Fibroblast of peridontal ligament (primary cell): ENCODE measurements around the gene CTSH.
"Not testable (repeated sequence)": the region's sequence is repeated elsewhere in the genome, so short reads cannot be mapped to it uniquely, and the experiment has no call there.

Source experiments
- DNase-seq: peaks from one replicate; pipeline ENCODE4 v3.0.0-alpha.2; 2010; ENCODE audit errors: extremely low read depth

CTSH gene

DNA sequence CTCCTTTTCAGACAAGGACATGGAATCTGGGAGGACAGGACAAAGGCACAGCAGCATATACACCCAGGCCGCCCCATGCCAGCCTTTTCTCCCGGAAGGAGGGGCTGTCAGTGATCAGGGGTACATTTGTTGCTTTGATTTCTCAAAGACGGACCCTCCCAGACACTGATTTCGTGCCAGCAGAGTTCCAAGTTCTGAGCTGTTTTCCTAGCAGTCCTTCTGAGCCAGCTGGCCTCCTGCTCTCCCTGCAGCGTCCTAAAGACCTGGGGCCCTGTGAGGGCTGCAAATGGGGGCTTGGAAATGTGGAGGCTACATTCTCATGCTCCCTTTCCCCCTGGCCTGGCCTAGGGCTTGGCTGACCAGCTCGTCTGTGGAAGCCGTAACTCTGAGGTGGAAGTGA is 22.3 kb downstream of the CTSH start:
- no peak for DNase-seq

DNA sequence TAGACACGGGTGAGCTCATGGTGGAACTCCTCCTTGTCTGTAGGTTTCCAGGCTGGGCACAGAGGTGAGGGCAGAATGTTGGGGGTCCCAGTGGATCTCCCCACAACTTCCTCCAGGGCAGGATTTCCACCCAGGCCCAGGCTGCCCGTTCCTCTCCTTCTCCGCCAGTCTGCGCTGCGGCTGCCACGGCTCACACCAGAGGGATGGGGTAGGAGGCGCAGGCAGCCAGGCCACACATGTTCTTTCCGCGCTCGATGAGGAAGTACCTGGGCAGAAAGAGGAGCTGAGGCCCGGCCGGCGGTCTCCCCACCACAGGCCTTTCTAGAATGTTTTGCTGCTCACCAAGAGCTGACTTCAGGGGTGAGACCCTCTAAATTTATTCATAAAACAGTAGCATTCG is 22.9 kb downstream of the CTSH start:
- no peak for DNase-seq

- DNase-seq, result no peak
Measured at GRCh38 chr15:78921517-78921916, 23.3 kb downstream of the CTSH start.

DNA sequence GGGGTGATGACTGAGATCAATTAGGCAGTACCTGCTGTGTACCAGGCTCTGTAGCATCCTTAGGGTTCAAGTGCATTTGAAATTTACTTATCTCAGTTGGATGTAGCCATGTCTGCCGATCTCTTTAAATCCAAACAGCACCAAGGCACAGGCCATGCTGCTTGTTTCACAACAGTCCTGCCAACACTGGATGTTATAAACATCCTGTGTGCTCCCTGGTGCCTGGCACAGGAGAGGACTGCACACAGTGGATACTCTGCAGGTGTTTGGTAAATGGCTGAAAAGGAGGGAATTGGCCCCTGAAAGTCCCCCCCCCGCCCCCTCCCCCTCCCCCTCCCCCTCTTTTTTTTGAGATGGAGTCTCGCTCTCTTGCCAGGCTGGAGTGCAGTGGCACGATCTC is 27.0 kb downstream of the CTSH start:
- no peak for DNase-seq

DNA sequence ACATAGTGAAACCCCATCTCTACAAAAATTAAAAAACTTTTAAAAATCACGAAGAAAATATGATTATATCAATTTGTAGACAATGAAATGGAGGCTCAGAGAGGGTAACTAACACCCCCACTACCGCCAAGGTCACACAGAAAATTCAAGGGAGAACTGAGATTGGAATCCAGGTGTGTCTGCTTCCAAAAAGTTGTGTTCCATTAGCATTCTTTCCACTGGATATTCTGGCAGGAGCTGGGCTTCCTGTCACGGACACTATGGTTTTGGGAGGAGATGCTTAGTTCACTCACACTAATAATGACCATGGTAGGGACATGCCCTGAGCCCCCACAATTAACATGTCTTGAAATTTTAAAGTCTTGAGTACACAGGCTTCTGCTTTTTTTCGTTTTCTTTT is 28.8 kb downstream of the CTSH start:
- no peak for DNase-seq

DNA sequence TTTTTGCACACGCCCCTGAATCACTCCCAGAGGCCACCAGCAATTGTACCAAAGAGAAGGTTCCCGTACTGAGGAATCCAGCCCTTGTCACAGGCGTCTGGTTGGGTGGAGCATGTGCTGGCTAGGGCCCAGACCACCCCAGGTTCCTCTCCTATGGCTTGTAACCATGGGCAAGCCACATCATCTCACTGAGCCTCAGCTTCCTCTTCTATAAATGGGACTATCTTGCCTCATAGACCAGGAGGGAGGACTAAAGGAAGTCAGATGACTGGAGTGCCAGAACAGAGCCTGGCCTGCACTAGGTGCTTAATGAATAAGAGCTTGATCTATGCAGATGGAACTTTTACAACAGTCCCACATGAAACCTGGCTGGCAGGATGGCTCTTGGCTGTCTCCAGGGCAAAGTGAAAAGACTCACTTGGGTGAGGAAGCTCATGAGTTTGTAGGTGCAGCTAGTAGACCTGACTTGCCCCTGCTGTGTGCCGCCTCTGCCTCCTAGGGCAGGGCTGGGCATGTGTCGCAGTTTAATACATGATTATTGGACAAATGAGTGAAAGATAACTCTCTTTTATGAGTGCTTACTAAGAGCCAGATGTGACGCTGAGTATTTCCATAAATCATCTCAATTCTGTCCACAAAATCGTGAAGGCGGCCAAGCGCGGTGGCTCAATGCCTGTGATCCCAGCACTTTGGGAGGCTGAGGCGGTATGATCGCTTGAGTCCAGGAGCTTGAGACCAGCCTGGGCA is 29.3 kb downstream of the CTSH start:
- no peak for DNase-seq

GRCh38 chr15:78914027-78914764 is 30.6 kb downstream of the CTSH start:
- peak; percentile 58 for DNase-seq

- DNase-seq, result no peak
Measured at GRCh38 chr15:78913012-78913411, 31.8 kb downstream of the CTSH start.

GRCh38 chr15:78912316-78912715 is 32.5 kb downstream of the CTSH start:
- DNase-seq, result no peak

GRCh38 chr15:78910271-78910670 is 34.6 kb downstream of the CTSH start:
- no peak for DNase-seq

GRCh38 chr15:78909791-78910228 is 35.0 kb downstream of the CTSH start:
- peak; percentile 42 for DNase-seq

DNA sequence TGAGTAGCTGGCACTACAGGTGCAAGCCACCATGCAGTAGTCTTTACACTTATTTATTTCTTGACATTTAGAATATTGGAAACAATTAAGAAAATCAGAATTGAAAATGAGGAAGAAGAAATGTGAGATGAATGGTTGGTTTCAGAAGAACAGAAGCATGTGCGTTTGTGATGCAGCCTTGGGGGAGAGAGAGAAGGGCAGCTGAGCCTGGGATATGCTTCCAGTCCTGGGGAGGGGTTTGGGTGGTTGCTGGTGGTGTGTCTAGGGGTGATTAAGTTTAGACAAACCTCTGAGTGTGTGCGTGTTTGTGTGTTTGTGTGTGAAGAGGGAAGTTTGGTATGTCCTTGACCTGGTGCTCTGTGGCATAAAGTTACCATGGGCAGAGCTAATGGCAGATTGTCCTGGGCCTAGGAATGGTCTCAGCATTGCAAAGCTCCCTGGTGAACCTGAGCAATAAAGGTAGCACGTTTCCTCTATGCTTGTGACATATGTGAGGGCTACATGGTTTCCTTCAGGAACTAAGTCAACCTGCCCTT is 35.6 kb downstream of the CTSH start:
- DNase-seq, result no peak

GRCh38 chr15:78907577-78907976 is 37.3 kb downstream of the CTSH start:
- DNase-seq, result no peak

DNA sequence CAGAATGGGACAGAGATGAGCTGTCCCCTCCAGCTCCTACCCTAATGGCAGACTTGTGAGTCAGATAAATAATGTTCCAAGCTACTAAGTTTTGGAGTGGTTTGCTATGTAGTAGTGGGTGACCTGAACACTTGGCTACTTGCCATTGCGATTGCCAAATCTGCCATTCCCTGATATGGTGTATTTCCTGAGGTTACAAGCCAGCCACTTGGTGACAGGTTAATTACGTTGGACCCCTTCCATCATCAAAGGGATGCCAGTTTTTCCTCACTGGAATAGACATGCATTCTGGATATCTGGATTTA is 38.6 kb downstream of the CTSH start:
- DNase-seq, result peak; percentile 56

DNA sequence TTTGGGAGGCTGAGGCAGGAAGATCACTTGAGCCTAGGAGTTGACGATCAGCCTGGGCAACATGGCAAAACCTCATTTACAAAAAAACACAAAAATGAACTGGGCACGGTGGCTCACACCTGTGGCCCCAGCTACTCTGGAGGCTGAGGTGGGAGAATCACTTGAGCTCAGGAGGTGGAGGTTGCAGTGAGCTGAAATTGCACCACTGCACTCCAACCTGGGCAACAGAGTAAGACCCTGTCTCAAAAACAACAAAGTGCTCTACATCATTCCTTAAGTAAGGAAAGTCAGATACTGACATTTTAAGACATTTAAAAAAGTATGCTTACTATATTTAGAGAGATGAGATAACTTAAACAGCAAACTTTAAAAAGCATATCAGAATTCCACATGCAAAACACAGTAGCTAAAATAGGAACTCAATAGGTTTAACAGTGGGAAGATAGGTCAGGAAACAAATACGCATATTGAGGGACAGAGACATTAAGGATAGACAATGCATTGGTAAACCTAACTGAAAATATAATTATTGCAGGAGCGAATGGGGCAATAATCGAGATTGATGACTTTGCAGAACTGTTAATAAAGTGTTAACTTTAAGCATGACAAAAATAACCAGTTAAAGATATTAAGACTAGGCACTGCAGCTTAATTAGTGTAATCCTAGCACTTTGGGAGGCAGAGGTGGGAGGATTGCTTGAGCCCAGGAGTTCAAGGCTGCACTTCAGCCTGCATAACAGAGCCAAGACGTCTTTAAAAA is 40.1 kb downstream of the CTSH start:
- DNase-seq, result no peak

DNA sequence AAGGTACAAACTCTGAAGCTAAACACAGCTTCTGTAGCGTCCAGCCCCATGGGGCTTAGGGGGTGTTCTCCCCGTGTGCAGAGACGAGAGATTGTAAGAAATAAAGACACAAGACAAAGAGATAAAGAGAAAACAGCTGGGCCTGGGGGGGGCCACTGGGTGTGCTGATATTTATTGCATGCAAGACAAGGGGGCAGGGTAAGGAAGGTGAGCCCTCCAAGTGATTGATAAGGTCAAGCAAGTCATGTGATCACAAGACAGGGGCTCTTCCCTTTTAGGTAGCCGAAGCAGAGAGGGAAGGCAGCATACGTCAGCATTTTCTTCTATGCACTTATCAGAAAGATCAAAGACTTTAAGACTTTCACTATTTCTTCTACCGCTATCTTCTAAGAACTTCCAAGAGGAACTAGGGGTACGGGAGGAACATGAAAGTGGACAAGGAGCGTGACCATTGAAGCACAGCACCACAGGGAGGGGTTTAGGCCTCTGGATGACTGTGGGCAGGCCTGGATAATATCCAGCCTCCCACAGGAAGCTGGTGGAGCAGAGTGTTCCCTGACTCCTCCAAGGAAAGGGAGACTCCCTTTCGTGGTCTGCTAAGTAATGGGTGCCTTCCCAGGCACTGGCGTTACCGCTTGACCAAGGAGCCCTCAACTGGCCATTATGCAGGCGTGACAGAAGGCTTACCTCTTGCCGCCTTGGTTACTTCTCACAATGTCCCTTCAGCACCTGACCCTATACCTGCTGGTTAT is 42.4 kb downstream of the CTSH start:
- not testable (repeated sequence) for DNase-seq

DNA sequence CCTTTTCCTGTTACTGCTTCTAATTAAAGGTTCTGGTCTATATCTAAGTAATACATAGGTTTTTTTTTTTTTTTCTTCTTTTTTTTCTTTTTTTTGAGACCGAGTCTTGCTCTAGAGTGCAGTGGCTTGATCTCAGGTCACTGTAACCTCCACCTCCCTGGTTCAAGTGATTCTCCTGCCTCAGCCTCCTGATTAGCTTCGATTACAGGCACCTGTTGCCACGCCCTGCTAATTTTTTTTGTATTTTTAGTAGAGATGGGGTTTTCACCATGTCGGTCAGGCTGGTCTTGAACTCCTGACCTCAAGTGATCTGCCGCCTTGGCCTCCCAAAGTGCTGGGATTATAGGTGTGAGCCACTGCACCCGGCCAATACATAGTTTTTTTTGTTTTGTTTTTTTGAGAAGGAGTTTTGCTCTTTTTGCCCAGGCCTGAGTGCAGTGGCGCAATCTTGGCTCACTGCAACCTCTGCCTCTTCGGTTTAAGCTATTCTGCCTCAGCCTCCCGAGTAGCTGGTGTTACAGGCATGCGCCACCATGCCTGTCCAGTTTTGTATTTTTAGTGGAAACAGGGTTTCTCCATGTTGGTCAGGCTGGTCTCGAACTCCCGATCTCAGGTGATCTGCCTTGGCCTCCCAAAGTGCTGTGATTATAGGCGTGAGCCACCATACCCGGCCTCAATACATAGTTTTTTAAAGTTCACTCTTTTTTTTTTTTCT is 43.9 kb downstream of the CTSH start:
- DNase-seq, result not testable (repeated sequence)

GRCh38 chr15:78898540-78898939 is 46.3 kb downstream of the CTSH start:
- DNase-seq, result no peak

GRCh38 chr15:78895471-78895870 is 49.4 kb downstream of the CTSH start:
- no peak for DNase-seq

GRCh38 chr15:78893538-78893937 is 51.3 kb downstream of the CTSH start:
- no peak for DNase-seq

DNA sequence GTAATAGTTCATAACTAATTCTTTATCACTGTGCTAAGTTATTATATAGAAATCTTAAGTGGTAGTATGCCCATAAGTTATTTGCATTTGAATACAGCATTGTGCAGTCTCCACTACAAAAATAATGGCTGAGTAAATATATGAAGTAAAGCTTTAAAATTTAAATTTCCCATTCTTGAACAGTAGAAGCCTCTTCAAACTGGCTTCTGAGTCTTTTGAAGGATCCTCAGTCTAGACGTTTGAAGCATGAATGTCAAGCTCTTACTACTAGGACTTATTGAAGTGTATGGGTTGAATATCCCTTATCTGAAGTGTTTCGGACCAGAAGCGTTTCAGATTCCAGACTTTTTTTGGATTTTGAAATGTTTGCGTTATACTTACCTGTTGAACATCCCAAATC is 55.8 kb downstream of the CTSH start:
- DNase-seq, result no peak
